CMK (cell line): ENCODE results near the gene MMP15.

Experiments
- DNase-seq: peaks from one replicate; pipeline ENCODE4 v3.0.0-alpha.2; 2010; ENCODE audit warnings: low read depth

MMP15 gene

DNA sequence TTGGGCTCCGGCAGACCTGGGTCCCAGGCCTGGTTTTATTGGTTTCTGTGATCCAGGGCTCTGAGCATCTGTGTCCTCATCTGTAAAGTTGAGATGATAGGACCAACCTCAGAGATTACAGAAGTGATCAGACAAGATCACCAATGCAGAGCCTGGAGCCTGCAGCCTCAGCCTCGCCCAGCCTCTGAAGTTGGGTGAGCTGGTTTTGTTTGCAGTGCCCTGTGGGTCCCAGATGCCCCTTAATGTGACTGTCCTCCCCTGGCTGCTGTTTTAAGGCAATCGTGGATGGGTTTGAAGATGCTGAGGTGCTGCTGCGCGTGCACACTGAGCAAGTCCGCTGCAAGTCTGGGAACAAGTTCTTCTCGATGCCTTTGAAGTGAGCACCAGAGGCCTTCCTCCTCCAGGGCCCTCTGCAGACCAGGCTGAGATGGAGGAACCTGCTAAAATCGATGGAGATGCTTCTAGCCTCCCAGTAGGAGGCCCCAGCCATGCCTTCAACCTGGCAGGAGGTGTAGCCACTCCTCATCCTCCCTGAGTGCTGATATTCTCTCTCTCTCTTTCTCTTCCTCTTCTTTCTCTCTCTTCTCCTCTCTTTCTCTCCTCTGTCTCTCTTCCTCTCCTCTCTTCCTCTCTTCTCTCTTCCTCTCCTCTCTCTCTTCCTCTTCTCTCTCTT lies 5.6 kb upstream of the MMP15 start:
- DNase-seq, result no peak

DNA sequence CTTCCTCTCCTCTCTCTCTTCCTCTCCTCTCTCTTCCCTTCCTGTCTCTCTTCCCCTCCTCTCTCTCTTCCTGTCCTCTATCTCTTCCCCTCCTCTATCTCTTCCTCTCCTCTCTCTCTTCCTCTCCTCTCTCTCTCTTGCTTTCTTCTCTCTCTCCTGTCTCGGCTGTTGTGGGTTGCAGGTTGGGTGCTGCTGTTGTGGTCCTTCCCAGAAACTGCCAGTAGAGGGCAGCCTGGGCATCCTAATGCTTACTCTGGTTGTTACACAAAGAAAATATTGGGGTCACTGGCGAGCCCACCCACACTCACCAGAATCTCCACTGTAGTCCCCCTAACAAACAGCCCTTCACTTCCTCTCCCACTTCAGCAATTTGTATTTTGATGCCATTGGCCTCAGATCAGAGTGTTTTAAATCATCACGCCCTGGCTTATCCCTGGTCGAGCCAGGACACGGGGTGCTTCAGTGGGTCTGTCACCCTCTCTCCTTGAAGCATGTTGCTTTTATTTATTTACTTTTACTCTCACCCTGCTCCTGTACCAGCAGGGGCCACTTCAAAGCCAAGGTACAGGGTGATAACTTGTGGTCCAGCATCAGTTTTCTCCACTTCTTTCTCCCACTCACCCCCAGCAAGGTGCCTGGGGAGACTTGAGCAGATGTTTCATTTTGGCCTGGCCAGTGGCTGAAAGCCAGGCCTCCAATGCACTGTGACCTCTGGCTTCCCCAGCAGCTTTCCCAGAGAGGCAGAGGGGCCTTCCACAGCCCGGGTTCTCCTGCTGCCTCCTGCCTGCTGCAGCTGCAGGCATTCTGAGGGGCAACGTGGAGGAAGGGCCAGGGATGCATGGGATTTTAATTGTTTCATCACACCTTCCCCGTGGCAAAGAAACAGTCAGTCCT lies 4.7 kb upstream of the MMP15 start:
- DNase-seq, result no peak

DNA sequence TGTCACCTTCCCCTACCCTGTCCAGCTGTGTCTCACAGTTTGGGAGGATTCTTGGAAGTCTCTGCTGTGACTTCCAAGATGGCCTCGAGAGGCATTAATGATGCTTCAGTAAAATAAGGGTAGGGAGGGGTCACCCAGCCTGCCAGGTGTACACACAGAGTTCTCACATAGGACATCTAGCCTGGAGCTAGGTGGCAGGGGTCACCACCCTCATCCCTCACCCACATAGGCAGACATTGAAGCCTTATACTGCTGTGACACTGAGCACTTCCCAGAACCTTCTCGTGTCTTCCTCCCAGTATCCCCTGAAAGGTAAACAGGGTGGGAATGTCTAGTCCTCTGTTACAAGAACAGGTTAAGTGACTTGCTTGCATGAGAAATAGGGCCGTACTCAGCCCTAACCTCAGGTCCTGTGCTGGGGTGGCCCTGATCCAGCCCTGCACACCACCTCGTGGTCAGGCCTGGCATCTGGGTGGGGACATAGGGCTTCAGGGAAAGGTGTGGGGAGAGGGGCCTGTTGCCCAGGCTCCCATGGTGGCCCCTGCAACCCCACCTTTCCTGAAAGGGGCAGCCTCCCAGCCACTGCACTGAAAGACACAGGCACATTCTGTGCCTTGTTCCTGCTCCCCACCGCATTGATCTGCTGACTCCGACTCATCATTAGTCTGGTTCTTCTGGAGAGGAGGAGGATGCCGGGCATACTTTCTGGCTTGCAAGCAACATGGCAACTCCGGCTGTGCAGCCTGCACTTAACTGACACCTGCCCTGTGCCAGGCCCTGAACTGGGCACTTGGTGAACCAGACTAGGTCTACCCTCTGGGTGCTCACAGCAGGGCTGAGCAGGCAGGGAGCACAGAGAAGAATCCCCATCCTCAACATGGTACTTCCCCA lies 3.6 kb upstream of the MMP15 start:
- DNase-seq, result no peak

DNA sequence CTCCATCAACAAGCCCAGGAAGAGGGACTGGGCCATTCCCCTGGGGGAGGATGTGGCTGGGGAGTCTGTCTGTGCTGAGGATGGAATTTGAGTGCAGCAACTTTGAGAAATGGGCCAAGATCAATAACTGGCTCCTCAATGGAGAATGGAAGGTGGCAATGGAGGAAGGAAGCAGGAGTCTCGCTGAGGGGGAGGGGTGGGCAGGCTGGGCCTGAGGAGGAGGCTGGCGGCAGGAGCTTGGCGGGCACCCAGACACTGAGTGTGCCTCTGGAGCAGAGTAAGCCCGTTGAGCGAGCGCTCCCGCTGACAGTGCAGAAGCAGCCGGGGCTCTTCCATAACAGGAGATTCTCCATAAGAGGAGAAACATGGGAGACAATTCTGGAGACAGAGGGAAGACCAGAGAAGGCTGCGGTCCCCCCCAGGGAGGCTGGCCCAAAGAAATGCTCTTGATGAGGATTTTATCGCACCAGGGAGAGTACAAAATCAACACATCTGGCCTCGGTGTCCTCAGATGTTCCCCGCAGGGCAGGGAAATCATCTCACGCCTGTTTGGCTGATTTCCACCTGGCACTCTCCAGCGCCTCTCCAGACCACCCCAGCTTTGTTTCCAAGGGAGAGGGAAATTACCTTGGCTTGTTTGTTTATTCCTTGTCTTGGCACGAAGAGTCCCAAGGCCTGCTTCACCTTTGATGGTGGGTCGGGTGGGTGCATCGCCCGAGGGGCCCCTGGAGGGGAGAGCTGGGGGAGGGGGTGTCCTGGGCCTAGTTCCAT lies 2.8 kb upstream of the MMP15 start:
- no peak for DNase-seq

DNA sequence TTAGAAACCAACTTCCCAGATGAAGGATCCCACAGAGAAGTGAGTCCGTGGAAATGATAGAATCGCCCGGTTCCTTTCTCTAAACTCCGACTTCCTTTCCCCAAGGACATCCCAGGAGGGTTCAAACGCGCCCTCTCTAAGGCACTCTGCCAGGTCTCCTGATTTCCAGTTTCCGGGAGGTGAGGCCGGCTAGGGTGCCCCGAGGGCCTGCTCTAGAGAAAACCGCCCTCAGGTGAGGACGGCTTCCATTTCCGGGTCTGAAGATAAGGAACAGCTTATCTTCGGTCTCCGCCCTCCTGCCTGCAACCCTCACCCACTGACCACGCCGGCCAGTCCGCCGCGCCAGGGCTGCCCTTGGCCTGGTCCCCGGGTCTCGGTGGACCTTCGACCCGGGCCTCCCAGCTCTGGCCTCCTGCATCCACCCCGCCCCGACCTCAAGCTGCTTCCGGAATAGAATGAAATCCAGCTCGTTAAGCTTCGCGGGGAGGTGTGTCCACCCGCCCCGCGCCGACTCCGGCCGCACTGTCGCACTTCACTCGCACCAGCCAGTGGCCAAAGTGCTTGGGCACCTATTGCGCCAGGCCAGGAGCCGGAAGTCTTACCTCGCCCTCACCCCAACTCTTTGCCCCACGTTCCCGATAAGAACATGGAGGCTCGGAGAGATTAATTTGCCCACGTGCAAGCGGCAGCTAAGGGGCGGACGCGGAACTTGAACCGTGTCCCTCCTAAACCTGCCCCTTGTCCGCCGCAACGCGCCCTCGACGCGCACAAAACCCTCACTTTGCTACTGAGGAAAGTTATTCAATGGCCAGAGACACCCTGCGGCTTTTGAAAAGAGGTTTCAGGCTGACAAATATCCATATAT lies 836 bp upstream of the MMP15 start:
- DNase-seq, result no peak

DNA sequence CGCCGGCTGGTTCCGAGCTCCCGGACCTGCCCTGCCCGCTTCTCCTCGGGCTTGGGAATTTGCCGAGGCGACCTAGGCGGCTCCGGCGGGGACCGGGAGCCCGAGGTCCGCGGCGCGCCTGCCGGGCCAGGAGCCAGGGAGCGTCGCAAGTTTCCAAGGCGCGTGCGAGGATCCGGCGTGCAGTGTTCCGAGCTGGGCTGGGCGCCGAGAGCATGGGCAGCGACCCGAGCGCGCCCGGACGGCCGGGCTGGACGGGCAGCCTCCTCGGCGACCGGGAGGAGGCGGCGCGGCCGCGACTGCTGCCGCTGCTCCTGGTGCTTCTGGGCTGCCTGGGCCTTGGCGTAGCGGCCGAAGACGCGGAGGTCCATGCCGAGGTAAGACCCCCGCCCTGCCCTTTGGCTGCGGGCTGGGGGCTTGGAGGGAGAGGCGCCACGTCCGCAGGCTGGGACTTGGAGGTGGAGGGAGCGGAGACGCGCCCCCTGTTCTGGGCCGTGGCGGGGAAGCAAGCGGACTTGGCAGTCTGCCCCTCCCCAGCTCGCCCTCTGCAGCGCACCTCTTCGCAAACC lies 668 bp downstream of the MMP15 start:
- no peak for DNase-seq

DNA sequence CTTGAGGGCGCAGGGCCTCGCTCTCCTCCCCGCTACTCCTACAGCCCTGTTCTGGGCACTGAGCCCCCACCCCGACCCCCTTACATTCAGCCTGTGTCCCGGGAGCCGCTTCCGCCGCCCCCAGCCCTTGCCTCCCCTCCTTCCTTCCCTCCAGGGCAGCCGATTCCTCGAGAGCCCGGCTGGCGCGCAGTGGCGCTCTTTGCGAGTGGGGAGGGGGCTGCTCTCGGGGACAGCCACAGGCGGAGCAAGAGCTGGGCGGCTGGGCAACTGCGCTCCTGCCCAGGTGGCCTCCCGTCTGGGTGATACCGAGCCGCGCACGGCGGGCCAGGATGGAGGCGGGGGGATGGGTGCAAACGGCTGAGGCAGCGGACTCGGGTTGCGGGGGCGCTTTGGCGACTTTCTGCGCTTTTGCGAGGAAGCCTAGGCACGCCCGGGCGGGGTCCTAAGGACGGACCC lies 1.2 kb downstream of the MMP15 start:
- DNase-seq, result no peak

DNA sequence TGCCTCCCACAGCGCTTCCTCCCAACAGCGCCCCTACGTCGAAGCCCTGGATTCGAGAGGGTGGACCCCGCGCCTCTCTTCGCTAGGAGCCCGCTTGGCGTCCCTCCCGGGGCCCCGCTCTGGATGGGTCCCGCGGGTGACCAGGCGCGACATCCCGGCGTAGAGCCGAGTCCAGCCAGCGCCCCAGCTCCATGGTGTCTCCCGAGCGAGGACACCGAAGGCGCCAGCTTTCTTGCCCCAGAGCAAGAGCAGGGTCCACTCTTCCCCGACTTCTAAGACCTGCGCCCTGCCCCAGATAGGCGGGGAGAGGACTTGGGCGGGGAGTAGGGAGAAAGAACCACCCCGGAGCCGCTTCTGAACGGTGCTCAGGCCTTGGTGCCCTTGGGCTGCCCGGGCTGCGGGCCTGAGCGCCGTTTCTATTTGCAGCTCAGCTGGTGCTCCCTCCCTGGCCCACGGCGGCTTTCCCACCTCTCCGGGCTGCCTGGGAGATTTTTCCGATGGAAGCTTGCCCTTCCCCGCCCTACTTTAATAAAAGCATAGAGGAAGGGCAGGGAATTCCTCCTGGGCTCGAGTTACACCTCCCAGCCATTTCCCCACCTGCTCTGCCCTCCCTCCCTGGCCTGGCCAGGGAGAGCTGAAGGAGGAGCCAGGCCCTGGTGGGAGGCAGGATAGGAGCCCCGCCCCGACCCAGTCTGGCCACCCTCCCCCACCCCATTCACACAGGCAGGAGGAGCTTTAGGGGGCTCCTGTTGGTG lies 1.8 kb downstream of the MMP15 start:
- no peak for DNase-seq

DNA sequence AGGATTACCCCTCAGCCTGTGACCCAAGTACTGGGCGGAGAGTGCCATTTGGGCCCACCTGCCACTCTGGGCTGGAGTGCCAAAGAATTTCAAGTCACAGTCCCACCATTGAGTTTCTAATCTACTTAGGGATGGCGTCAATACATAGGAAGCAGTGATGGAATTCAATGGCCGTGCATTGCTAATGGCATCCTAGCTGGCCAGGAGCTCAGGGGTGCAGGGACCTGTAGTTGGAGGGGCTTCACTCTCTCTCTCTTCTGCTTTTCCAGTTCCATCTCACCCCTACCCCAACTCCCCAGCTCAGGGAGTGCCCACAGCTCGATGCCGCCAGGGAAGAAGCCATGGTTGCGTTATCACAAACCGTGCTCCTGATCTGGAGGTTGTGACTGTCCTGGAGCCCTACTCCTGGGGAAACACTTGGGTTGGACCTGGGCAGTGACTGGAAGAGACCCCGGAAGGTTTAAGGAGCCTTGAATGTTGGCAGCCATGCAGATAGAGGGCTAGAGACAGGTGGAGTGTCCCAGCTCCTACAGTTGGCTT lies 2.4 kb downstream of the MMP15 start:
- DNase-seq, result no peak

DNA sequence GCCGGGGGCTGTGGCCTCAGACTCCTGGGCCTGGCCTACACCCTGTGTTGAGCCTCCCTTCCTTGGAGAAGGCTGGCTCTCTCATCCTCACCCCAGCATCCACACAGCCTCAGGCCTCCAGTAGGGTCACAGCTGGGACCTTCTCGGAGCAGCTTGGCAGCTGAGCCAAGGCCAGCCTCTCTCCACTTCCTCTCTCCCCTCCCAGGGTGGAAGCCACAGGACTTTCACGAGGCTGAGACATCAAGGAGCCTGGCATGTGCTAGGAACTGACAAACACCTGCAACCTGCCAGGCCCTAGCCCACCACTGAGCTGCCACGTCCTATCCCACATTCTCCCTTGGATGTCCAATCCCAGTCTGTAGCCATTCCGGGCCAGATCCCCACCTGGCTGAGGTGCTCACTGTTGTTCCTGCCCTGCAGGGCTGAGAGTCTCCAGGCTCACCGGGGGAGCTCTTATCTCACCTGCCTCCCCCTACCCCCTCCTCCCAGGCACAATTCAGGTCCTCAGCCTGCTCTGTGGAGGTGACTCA lies 3.1 kb downstream of the MMP15 start:
- DNase-seq, result no peak

DNA sequence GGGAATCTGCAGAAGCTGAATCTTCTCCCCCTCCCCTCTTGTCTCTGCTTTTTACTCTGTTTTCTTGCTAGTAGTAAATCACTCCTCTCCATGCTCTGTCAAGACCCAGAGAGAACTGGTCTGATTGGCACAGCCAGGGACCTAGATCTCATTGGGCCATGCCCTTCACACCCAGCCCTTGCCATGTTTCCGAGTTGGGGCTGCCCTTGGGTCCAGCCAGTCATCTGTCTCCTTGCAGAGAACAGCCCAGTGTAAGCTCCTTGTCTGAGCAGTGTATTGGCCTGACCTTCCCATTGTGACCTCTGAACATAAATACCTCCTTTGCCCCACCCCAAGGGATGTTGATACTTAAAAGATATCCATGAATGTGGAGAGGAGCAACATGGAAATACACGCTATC lies 3.9 kb downstream of the MMP15 start:
- DNase-seq, result no peak

DNA sequence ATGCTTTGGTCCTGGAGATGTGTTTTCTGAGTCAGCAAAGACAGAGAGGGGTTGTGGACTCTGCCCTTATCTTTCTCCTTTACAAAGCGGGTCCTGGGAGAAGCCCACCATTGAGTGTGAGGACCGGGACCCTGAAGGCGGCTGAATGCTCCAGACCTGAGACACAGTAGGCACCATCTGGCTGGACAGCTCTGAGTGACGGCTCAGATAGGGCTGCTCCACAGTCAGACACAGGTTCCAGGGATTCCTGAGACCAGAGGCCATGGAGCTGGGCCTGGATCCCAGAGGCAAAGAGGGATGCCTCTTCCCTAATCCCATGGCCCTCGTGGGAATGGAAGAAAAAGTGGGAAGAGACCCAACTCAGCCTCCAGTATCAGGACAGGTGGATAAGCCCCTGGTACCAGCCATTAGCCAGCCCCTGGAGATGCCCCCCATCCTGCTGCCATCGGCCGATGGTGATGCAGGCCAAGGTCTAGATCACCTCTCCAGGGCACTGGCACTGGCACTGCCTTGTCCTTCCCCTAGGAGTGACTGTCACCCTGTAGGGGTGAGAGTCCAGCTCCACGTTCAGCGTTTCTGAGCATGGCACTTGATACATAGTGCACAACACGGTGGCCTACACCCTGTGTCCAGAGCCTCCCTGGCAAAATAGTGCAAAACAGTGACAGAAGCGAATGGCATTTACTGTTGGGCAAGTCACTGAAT lies 4.7 kb downstream of the MMP15 start:
- DNase-seq, result no peak

DNA sequence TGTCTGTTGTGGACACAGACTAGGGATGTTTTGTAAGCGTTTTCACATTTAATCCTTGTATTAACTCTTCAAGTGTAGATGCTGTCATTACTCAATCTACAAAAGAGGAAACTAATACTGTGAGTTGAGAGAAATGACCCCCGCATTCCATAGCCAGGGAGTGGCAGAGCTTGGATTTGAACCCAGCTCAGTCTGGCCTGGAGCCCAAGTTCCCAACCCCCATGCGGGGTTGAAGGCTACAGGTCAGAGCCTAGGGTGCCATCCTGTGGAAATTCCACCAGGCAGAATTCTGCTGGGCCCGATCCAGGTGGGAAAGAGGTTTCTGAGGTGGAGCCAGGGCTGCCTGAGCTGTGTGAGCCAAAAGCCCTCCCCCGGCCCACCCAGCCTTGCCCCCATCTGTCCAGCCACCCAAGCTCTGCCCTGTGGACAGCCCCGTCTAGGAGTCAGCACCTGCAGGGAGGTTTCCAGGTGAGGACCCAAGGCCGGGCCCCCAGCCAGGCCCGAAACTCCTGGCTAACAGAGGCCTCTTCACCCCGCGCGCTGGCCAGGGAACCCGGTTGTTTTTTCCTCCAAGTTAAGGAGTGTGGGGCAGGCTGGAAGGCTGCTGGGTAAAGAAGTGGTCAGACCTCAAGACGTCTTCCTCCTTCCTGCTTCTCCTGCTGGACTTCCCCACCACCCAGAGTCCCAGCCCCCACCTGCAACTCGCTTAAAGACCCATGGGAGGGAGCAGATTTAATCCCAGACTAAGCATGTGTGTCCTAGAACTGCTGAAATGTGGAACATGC lies 5.7 kb downstream of the MMP15 start:
- peak; percentile 44 for DNase-seq

DNA sequence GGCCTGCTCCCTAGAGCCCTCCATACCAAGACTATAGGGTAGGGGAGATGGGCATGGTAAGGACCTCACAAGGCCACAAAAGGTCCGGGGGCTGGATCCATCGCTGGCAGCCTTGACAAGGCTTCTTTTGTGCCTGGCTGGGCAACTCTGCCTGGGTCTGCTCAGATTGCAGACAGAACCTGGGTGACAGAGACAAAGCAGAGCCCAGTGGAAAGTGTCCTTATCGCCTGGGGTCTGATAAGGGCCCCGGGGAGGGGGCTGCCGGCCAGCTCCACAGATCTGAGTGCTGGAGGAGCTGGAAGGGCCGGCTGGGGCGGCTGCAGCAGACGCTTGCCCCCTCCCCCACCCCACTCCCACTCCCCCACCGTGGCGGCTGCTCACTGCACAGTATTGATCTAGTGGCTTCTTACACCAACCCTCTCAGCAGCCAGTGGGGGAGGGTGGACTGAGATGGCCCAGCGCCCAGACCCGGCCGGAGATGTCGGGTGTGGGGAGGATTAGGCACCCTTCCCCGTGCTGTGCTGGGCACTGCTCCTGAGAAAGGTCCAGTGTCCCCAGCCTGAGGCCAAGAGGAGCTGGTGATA lies 7.2 kb downstream of the MMP15 start:
- no peak for DNase-seq

DNA sequence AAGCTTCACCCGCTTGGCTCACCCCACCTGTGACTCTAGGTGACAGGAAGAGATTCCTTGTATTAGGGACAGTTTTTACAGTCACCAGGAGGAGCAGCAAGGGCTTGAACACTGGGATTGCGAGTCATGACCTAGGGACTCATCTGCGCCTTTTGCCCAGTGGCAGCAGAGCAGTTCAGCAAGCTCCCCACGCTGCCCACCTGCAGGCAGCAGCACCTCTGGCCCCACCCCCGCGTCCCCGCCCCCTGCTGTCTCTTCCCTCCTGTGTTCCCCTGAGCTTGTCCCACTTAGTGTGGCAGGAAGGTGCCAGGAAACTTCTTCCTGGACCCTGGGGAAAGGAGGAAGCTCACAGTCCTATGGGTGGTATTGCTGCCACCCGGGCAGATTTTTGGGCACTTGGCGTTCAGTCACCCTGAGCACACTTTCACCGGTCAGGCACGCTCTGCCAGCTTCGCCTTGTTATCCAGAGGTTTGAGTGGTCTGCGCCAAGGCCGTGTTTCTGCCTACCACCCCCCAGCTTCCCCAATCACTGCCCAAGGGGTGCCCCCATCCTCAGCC lies 8.7 kb downstream of the MMP15 start:
- DNase-seq, result no peak

DNA sequence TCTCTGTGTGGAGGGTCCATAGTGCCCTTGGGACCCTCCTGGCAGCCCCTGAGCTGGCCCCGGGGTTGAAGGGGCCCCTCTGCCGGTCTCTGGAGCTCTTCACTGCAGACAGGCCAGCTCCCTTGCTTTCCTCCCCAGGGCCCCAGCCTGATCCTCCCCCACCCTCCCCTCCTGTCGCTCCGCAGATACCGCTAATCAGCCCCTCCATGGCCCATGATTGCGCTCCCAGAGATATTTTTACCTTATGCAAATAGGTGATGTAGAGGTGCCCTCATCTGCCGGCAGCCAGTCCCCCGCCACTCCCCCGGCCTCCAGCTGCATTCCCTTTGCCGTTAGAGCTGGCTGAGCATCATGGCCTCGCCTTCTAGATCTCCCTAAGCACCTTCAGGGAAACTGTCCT lies 9.2 kb downstream of the MMP15 start:
- no peak for DNase-seq
